Activated naive CD8-positive, alpha-beta T cell treated with anti-CD3 and anti-CD28 coated beads, Interleukin-2, amount 50 U/mL, for 24 hours (primary cell): ENCODE data around the gene PRR35.
"Not testable (repeated sequence)": the region's sequence is repeated elsewhere in the genome, so short reads cannot be mapped to it uniquely, and the experiment has no call there.

ENCODE experiments used
- ATAC-seq: fragments of 150-1000 bp; cut with Tn5 transposase; one replicate; pipeline ENCODE4 v1.10.0; 2021
- DNase-seq: peaks from one replicate; pipeline ENCODE4 v3.0.0; 2021
- H3K27ac Mint-ChIP-seq: one replicate; pipeline ENCODE4 v1.8.0; 2021; ENCODE audit warnings: mild to moderate bottlenecking, mixed read lengths
- H3K27me3 Mint-ChIP-seq: one replicate; pipeline ENCODE4 v1.8.0; 2021; ENCODE audit warnings: mixed read lengths
- H3K36me3 Mint-ChIP-seq: one replicate; pipeline ENCODE4 v1.8.0; 2021; ENCODE audit warnings: low read depth, mixed read lengths
- H3K4me1 Mint-ChIP-seq: one replicate; pipeline ENCODE4 v1.8.0; 2021; ENCODE audit warnings: mixed read lengths
- H3K4me3 Mint-ChIP-seq: one replicate; pipeline ENCODE4 v1.8.0; 2021; ENCODE audit warnings: mild to moderate bottlenecking, moderate library complexity, mixed read lengths
- H3K9me3 Mint-ChIP-seq: one replicate; pipeline ENCODE4 v1.8.0; 2021; ENCODE audit warnings: mixed read lengths

The PRR35 gene

DNA sequence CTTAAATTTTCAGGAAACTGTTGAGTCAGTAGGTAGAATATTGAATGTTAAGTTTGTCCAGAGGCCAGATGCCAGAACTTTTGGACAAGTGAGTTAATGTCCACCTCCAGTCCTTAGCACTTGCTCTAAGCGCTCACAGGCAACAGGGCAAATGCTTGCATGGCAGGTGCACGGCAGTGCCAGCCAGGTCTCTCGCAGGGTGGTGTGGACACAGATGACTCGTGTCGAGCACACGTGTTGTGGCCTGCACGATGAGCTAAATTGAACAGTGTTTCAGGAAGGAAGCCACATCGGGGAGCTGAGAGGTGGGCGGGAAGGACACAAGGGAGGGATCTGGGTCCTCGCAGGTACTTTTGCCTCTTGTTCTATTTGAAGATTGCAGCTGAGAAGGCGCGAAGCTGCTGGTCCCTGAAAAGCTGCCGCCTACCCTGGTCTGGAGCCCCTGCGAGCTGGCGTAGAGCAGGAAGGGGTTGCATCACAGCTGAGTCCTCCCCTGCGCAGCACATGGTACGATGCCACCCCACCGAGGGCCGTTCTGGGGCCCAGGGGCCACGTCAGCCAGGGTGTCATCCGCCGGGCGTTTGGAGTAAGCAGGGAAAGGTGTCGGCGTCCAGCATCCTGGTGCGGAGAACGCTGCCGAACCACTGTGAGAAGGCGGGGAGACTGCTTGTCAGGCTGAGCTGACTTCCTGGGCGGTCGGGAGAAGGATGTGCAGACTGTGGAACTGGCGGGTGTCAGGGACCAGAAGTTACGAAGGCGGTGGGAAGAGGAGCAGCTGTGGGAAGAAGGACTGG lies 35.9 kb downstream of the PRR35 start:
- Mint-ChIP-seq H3K4me1 (peaks cover 5% of the 10 kb centered on the region), H3K36me3 (peaks cover 7% of the 10 kb centered on the region), H3K4me3 (no peak overlapping the region), H3K27me3 (no peaks in the 10 kb centered on the region), H3K27ac (no peak overlapping the region), H3K9me3 (no peaks in the 10 kb centered on the region)
- ATAC-seq (no peak), DNase-seq (no peak)

DNA sequence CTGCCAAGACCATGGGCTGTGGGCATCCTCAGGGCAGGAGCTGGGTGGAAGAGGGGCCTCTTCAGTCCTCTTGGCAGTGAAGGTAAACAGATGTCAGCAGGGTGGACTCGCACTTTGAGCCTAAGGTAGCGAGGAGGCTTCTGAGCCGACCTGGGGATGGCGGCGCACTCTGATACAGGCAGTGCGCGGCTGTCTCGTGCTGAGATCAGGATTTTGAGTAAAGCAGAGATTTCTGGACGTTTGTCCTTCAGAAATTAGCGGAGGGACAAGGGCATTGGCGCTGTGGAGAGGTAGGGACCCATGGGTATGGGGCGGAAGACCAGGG lies 36.5 kb downstream of the PRR35 start:
- Mint-ChIP-seq H3K4me3 (no peak overlapping the region), H3K4me1 (peaks cover 2% of the 10 kb centered on the region), H3K27ac (no peak overlapping the region), H3K27me3 (no peaks in the 10 kb centered on the region), H3K36me3 (peaks cover 7% of the 10 kb centered on the region), H3K9me3 (no peaks in the 10 kb centered on the region)
- DNase-seq (no peak), ATAC-seq (no peak)

DNA sequence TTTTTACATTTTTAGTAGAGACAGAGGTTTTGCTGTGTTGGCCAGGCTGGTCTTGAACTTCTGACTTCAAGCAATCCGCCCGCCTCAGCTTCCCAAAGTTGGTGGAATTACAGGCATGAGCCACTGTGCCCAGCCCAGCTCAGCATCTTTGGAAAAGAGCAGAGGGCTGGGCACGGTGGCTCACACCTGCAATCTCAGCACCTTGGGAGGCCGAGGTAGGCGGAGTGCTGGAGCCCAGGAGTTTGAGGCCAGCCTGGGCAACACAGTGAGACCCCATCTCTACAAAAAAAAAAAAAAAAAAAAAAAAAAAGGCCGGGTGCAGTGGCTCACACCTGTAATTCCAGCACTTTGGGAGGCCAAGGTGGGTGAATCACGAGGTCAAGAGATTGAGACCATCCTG lies 37.5 kb downstream of the PRR35 start:
- ATAC-seq, H3K27me3 Mint-ChIP-seq: not testable (repeated sequence)

DNA sequence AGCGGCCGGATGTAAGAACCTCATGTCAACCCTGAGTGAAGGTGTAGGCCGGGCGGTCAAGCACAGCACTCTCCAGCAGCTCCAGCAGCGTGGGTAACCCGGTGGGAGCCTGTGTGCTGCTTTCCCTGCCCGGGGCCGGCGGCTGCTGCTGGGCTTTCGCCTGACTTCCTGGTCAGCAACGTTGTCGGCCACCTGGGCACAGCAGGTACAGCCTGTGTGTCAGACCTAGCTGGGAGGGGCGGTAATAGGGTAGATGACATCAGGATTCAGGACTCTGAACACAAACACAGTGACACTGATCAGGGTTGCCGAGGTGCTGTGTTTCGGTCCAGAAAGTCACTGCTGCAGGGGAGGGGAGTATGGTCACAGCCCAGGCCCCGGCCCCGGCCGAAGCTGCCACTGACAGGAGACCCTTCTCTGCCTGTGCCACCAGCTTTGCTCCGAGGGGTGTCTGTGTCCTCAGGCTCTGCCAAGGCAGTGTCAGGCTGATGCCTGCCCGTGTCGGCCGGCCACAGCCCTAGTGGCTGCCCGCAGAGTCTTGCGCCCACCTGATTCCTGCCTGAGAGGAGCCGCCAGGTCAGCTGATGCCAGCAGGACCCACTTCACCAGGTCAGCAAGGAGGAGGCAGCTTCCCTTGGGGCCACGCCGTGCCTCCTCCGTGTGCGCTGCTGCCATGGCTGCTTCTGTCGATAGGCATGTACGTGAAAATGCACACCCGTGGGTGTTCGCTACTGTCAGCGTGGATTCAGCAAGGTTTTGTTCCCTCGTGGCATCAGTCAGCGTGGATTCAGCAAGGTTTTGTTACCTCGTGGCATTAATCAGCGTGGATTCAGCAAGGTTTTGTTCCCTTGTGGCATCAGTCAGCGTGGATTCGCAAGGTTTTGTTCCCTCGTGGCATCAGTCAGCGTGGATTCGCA lies 38.9 kb downstream of the PRR35 start:
- no peak for ATAC-seq

More for the DNA sequence above, 37.5 kb downstream of the PRR35 start:
- H3K4me3 Mint-ChIP-seq, H3K27ac Mint-ChIP-seq, H3K36me3 Mint-ChIP-seq, H3K9me3 Mint-ChIP-seq, DNase-seq, H3K4me1 Mint-ChIP-seq: not testable (repeated sequence)

DNA sequence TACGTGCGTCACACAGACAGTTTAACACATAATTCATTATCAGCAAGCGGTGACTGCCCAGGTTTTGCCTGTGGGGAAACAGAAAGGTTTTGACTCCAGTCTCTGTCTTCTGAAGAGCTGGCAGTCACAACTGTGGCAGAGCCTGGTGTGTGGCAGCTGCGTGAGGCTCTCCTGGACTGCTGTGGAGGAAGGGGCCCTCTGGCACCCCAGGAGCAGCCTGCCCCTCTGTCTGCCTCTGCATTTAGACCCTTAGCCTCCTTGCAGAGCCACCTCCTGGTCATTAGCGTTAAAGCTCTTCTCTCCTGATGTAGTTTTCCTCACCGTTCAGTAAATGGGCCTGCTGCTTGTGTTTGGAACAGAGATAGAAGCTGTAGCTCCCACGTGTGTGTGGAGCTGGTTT lies 40.6 kb downstream of the PRR35 start:
- no peaks in the 10 kb centered on the region for H3K9me3 Mint-ChIP-seq
- H3K27me3 Mint-ChIP-seq = no peaks in the 10 kb centered on the region
- no peak overlapping the region for H3K27ac Mint-ChIP-seq
- no peak for DNase-seq
- H3K4me1 Mint-ChIP-seq = peaks cover 3% of the 10 kb centered on the region
- H3K36me3 Mint-ChIP-seq = peaks cover 7% of the 10 kb centered on the region
- ATAC-seq = peak; percentile 36
- H3K4me3 Mint-ChIP-seq = no peak overlapping the region

More for the DNA sequence above, 38.9 kb downstream of the PRR35 start:
- Mint-ChIP-seq H3K27ac (no peak overlapping the region), H3K36me3 (peaks cover 7% of the 10 kb centered on the region), H3K27me3 (no peaks in the 10 kb centered on the region), H3K4me1 (peaks cover 3% of the 10 kb centered on the region), H3K9me3 (no peaks in the 10 kb centered on the region), H3K4me3 (no peak overlapping the region)
- no peak for DNase-seq

DNA sequence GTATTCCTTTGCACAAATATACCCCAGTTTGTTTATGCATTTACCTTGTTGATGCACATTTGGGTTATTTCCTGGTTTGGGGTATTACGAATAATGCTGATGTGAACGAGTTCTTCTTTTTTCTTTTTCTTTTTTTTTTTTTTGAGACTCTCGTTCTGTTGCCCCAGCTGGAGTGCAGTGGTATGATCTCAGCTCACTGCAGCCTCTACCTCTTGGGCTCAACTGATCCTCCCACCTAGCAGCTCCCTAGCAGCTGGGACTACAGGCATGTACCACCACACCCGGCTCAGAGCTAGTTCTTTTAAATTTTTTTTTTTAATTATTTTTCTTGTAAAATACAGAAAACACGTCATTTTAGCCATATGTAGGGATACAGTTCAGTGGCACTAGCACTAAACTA lies 43.7 kb downstream of the PRR35 start:
- Mint-ChIP-seq H3K9me3 (no peaks in the 10 kb centered on the region), H3K4me3 (no peak overlapping the region), H3K27me3 (no peaks in the 10 kb centered on the region), H3K4me1 (peaks cover 15% of the 10 kb centered on the region), H3K27ac (no peak overlapping the region), H3K36me3 (peaks cover 3% of the 10 kb centered on the region)
- ATAC-seq = no peak
- no peak for DNase-seq

DNA sequence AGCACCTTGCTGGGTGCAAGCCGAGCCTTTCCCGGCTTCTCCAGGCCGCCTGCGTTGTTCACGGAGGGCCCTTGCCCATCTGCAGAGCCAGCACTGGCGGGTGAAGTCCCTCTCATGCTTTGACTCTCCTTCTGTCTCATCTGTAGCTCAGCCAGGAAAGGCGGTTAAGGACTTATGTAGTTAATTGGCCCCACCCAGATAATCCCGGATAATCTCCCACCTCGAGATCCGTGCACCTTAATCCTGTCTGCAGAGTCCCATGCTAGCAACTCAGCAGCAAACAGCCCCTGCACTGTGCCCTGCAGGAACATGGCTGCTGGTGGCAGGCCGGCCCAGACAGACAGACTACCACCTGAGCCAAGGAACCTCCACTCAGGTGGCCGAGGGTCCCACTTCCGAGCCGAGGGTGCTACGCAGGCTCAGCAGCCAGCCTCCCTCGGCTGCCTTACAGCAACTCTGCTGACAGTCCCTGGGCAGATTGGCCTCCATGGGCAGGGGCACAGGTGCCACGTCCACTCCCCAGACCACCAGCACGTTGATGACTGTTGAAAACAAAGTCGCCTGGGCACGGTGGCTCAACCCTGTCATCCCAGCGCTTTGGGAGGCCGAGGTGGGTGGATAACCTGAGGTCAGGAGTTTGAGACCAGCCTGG lies 46.6 kb downstream of the PRR35 start:
- H3K4me3 Mint-ChIP-seq = no peak overlapping the region
- H3K27ac Mint-ChIP-seq = no peak overlapping the region
- ATAC-seq (no peak), DNase-seq (no peak)
- no peaks in the 10 kb centered on the region for H3K9me3 Mint-ChIP-seq
- H3K4me1 Mint-ChIP-seq = peaks cover 20% of the 10 kb centered on the region
- H3K36me3 Mint-ChIP-seq = no peaks in the 10 kb centered on the region
- no peaks in the 10 kb centered on the region for H3K27me3 Mint-ChIP-seq

DNA sequence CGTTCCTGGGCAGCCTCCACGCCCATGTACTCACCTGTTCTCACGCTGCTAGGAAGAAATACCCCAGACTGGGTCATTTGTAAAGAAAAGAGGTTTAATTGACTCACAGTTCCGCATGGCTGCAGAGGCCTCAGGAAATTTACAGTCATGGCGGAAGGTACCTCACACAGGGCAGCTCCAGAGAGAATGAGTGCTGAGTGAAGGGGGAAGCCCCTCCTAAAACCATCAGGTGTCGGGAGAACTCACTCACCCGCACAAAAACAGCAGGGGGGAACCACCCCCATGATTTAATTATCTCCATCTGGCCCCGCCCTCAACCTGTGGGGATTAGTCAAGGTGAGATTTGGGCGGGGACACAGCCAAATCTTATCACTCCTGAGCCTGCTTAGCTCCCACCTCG lies 47.8 kb downstream of the PRR35 start:
- ATAC-seq (peak; percentile 95), DNase-seq (peak; percentile 60)
- Mint-ChIP-seq H3K4me1 (peaks cover 20% of the 10 kb centered on the region), H3K9me3 (no peaks in the 10 kb centered on the region), H3K27ac (peak overlapping the region; percentile 86), H3K27me3 (no peaks in the 10 kb centered on the region), H3K36me3 (no peaks in the 10 kb centered on the region), H3K4me3 (peak overlapping the region; percentile 45)

DNA sequence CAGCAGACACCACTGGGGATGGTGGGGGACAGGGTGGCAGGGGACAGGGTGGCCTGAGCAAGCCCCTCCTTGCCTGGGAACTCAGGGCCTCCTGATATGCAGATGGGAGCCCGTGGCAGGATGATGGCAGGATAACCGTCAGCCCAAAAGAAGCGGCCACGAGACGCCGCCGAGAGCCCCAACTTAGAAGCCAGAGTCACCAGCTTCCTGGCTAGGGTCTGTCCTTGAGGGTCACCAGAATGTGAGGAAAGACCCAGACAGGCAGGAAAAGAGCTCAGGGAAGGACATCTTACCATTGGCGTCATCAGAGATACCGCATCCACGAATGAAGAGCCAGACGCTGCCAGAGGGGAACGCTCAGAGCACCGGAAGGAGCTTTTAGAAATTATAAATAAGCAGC lies 49.1 kb downstream of the PRR35 start:
- Mint-ChIP-seq H3K27ac (no peak overlapping the region), H3K4me3 (no peak overlapping the region), H3K36me3 (no peaks in the 10 kb centered on the region), H3K27me3 (no peaks in the 10 kb centered on the region), H3K9me3 (no peaks in the 10 kb centered on the region), H3K4me1 (peaks cover 17% of the 10 kb centered on the region)
- DNase-seq (no peak), ATAC-seq (no peak)

DNA sequence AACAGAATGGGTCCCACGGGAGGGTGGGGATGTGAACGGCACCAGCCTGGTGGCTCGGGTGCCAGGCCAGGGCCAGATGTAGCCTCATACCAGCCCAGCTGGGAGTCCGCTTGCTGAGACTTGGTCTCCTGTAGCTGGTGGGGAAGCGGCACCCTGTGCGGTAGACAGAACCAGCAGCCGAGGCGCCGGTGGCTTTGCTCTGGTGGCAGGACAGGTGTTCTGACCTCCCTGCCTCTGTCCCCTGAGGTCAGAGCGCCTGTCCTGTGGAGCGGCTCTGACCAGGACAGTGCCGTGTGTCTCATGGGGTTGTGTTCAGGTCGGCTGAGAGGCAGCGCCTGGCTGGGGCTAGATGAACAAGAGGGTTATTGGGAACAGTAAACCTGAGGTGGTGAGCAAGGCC lies 49.8 kb downstream of the PRR35 start:
- Mint-ChIP-seq H3K36me3 (peaks cover 2% of the 10 kb centered on the region), H3K4me1 (peaks cover 17% of the 10 kb centered on the region), H3K27me3 (no peaks in the 10 kb centered on the region), H3K9me3 (no peaks in the 10 kb centered on the region), H3K4me3 (no peak overlapping the region), H3K27ac (no peak overlapping the region)
- DNase-seq = no peak
- no peak for ATAC-seq

DNA sequence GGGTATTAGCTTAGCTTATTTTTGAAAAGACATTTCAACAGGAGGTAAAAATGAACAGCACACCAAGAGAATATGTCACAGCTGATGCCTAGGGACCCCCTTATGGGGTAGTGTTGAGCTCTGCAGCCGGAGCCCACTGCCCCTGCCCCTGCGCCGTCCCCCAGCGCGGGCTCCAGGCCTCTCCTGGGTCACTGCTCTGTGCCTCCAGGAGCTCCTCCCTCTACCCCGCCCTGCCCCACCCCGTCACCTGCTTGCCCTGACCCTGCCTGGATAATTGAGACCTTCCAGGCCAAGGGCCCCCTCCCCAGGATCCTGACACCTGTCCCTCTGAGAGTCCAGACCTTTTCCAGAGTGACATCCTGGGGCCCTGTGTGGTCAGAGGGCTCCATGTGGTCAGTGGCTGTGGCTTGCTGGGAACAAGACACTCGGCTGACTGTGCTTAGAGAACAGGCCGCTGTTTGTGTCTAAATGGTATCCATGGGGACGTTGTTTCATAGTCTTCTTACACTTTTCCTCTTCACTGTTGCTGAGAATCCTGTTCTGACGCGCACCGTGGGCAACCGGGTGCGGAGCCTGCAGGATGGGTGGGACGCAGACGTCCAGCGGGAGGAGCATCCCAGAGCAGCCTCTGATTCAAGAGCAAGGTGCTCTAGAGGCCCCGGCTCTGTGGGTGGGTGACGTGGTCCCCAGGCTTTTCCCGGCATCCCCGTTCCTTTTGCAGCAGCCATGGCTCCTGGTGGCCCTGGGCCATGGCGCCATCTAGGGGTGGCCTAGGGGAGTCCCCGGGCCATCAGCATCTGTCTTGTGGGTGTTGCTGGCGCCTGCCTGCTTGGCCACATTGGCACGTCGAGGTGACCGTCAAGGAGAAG lies 50.6 kb downstream of the PRR35 start:
- Mint-ChIP-seq H3K27me3 (no peaks in the 10 kb centered on the region), H3K27ac (no peak overlapping the region), H3K9me3 (no peaks in the 10 kb centered on the region), H3K4me1 (peaks cover 17% of the 10 kb centered on the region), H3K36me3 (peaks cover 2% of the 10 kb centered on the region), H3K4me3 (no peak overlapping the region)
- DNase-seq (peak; percentile 74), ATAC-seq (peak; percentile 59)

DNA sequence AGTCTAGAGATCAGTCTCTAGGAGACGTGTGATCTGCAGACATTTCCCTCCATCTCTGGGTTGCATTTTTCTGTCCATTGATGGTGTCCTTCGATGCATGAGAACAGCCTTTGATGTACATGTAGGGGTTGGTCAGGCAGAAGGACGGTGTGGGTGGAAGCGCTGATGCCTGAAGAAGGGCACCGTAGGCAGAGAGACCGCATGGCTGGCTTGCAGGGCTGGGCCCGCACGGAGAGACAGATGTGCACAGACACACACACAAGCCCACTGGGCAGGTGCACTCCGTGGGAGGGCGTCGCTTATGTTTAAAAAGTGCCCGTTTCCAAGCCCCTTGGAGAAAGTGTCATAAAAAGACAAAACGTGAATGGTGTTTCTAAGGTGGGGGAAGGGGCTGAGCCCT lies 54.9 kb downstream of the PRR35 start:
- H3K4me1 Mint-ChIP-seq = peaks cover 3% of the 10 kb centered on the region
- no peaks in the 10 kb centered on the region for H3K27me3 Mint-ChIP-seq
- ATAC-seq = no peak
- no peak overlapping the region for H3K27ac Mint-ChIP-seq
- H3K9me3 Mint-ChIP-seq = no peaks in the 10 kb centered on the region
- no peak for DNase-seq
- H3K36me3 Mint-ChIP-seq = peaks cover 2% of the 10 kb centered on the region
- no peak overlapping the region for H3K4me3 Mint-ChIP-seq
